Activated CD4-positive, CD25-positive, alpha-beta regulatory T cell treated with anti-CD3 and anti-CD28 coated beads, Interleukin-2, amount 50 U/mL, for 16 hours (primary cell): ENCODE data around the gene BBS7.
A peak's percentile ranks its signal among the peaks of the same experiment; 100 is the strongest.

Source experiments
- DNase-seq: peaks from one replicate; pipeline ENCODE4 v3.0.0-alpha.2; 2020; ENCODE audit warnings: low read depth, low spot score

Gene BBS7

GRCh38 chr4:121824950-121825349 is 45.3 kb downstream of the BBS7 start:
- no peak for DNase-seq

DNA sequence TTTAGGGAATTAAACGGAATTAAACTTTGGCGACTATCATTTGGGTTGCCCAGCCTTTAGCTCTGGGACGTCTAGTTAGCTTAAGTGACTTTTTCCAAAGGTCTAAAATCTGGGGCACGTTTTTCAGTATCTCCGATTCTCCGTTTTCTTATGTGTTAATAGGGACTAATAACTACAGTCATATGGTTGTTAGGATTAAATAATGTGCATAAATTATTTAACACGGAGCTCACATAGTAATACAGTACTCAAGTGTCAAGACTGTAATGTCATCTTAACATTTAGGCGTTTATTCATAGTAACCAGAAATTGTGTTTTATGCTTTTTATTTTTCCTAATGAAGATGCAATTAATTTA is 46.1 kb downstream of the BBS7 start:
- DNase-seq = no peak

- DNase-seq = peak; percentile 94
These were observed 46.6 kb downstream of the BBS7 start, which contains the start of gene CCNA2 for GRCh38 chr4:121823505-121824170. Gene CCNA2 (minus strand): TSS chr4:121823883. CDS start chr4:121823628, 255 bp downstream.

GRCh38 chr4:121822796-121823504 is 47.3 kb downstream of the BBS7 start:
- DNase-seq = no peak

- DNase-seq = no peak
These were observed 48.2 kb downstream of the BBS7 start for GRCh38 chr4:121822047-121822446.

- no peak for DNase-seq
These were observed 50.9 kb downstream of the BBS7 start for GRCh38 chr4:121819216-121819965.

DNA sequence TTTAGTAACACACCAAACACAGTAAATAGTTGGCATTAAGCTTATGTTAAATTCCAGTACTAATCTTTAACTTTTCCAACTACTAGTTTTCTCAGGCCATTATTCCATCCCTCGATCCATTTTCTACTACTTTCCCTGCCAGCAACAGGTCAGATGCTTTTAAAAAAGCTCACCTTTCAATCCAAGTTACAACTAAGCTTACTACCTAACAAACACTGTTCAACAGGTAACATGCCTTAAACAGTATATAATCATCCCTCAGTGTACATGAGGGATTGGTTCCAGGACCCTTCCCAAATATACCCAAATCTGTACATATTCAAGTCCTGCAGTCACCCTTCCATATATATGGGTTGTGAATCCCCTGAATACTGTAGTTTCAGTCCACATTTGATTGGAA is 52.1 kb downstream of the BBS7 start:
- no peak for DNase-seq

GRCh38 chr4:121817701-121818100 is 52.6 kb downstream of the BBS7 start:
- no peak for DNase-seq

DNA sequence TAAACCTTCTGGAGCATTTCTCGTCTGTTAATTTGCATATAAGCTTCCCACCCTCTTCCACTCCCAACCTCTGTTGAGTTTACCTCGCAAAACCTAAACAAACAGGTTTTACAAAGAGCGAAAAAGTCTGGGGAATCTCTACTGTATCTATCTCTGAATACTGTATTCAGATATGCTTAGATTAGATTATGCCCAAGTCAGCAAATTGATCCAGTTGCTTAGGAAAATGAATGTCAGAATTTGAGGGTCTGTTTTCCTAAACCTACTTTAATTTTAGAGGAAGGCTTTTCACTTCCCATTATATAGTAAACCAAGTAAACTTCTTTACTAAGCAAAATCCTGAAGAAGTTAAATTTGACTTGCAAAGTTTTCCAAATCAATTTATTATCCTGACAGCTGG is 53.3 kb downstream of the BBS7 start:
- no peak for DNase-seq

DNA sequence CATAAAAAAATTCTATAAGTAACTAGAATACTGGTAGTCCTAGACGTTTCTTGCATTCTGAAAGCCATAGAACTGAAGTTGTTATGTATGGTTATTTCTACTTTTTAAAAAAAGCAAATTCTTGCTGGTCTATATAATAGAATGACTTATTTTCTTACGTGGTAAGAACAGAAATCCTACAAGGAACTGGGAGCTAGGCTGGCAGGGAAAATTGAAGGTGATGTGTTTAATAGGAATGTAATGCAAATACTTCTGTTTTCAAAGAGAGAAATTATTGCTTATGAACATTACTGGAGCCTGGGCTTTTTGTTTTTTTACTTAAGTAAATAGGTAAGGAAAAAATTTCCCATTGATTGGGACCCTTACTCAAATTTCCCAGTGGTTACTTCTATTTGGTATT is 55.5 kb downstream of the BBS7 start:
- no peak for DNase-seq

DNA sequence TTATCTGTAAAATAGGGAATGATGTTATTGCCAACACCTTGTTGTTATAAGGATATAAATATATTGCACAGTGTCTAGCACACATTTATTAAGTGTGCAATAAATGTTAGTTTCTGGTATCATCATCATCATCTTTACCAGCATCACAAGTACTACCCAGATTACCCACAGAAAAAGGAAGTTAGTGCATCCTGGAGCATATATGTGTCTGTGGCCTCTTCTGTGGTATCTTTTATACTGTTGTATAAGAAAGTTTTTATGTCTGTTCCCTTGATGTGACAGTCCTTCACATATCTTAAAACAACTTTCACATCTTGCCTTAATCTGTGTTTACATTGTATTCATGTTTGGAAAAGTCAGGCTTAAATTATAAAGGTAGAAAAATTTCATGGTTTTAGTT is 59.2 kb downstream of the BBS7 start:
- DNase-seq = no peak

- no peak for DNase-seq
These were observed 63.9 kb downstream of the BBS7 start for GRCh38 chr4:121806411-121806810.

DNA sequence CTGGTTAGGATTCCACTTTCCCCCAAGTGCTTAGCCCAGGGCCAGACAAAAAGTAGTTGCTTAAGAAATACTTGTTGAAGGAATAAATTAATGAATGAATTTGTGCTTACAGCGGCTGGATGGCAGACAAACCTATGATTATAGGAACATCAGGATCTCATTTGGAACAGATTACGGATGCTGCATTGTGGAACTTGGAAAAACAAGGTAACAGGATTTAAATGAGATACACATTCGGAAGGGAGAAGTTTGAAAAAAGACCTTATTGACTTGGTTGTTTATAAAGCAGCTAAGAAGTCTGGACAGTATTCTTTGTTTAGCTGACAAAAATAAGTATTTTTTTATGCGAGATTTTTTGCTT is 68.6 kb downstream of the BBS7 start:
- DNase-seq = no peak

GRCh38 chr4:121800961-121801714 is 69.1 kb downstream of the BBS7 start, which contains the start of gene EXOSC9:
Gene EXOSC9 (plus strand): TSS chr4:121801323. CDS start chr4:121801425, 102 bp downstream.
- peak; percentile 95 for DNase-seq

DNA sequence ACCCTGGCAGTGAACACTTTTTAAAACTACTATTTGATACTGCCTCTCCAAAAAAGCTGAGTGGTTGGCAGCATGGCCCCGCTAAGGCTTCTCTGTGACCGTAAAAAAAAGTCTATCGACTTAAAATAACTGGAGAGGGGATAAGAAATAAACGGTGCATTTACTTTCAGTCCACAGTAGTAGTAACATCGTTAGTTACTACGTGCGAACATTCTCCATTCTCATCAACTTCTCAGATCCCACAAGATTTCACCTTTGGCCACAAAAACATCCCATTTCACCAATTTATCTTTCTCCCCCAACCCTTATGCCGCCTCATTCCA is 69.7 kb downstream of the BBS7 start:
- no peak for DNase-seq

- no peak for DNase-seq
These were observed 70.3 kb downstream of the BBS7 start for GRCh38 chr4:121799867-121800501.

DNA sequence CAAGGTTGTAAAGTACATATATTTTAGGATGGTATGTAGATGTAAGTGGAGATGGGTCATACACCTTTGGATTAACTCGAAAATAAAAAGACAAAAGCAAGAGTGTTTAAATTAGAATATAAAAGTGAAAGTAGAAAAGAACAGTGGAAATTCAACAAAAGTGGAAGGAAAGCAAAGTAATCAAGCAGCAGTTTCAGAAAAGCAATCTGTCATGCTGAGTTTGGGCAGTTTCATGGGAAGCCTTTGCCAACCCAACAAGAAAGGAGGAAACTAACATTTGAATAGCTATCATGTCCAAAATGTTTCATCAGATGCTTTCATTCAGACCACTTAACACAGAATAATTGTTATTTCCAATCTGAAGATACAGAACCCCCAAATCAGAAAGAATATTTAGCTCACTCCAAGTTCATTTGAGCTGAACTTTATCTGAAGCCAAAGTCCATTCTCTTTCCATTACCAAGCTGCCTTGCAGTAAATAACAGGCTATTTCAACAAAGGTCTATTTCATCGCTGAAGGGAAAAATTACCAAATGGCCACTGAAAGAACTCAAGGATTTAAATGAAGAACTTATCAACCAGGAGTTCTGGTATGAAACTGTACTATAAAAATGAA is 71.0 kb downstream of the BBS7 start:
- DNase-seq = no peak

DNA sequence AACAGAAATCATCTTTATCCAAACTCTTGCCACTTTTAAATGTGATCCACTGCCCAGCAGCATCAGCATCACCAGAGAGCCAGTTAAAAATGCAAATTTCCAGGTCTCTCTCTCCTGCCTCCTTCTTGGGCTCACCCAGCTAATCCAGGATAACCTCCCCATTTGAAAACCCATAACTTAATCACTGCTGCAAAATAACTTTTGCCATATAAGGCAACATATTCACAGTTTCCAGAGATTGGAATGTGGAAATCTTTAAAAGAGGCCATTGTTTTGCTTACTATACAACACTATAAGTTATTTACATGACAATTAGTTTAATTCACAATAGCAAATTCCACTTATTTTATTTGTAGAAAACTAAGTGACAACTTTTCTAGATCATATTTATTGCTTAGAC is 74.0 kb downstream of the BBS7 start:
- DNase-seq = no peak

GRCh38 chr4:121794505-121795188 is 75.6 kb downstream of the BBS7 start:
- DNase-seq = no peak

GRCh38 chr4:121792966-121793365 is 77.3 kb downstream of the BBS7 start:
- no peak for DNase-seq

GRCh38 chr4:121791481-121791880 is 78.8 kb downstream of the BBS7 start:
- DNase-seq = no peak
